Measurements from ENCODE around the gene ANTXR1.

ANTXR1 gene

GRCh38 chr2:69134306-69134945 is 121.4 kb downstream of the ANTXR1 start:
- DNase-seq (ENCODE audit: low read depth) = no peak

GRCh38 chr2:69138247-69138772 is 125.3 kb downstream of the ANTXR1 start:
- no peak for DNase-seq (ENCODE audit: low read depth)

GRCh38 chr2:69138793-69139459 is 125.9 kb downstream of the ANTXR1 start:
- DNase-seq (ENCODE audit: low read depth) = no peak

- no peak for DNase-seq (ENCODE audit: low read depth)
Measured at GRCh38 chr2:69139778-69140670, 127.0 kb downstream of the ANTXR1 start.

GRCh38 chr2:69141061-69141460 is 128.1 kb downstream of the ANTXR1 start:
- no peak for DNase-seq (ENCODE audit: low read depth)

- DNase-seq (ENCODE audit: low read depth) = no peak
Measured at GRCh38 chr2:69143748-69144360, 130.9 kb downstream of the ANTXR1 start.

GRCh38 chr2:69145204-69145603 is 132.2 kb downstream of the ANTXR1 start:
- no peak for DNase-seq (ENCODE audit: low read depth)

GRCh38 chr2:69147841-69148533 is 135.0 kb downstream of the ANTXR1 start:
- no peak for DNase-seq (ENCODE audit: low read depth)

GRCh38 chr2:69149631-69150215 is 136.7 kb downstream of the ANTXR1 start:
- no peak for DNase-seq (ENCODE audit: low read depth)

- DNase-seq (ENCODE audit: low read depth) = no peak
Measured at GRCh38 chr2:69151931-69152330, 139.0 kb downstream of the ANTXR1 start.

GRCh38 chr2:69152847-69153583 is 140.0 kb downstream of the ANTXR1 start:
- no peak for DNase-seq (ENCODE audit: low read depth)

- DNase-seq (ENCODE audit: low read depth) = no peak
Measured at GRCh38 chr2:69154106-69154505, 141.1 kb downstream of the ANTXR1 start.

- no peak for DNase-seq (ENCODE audit: low read depth)
Measured at GRCh38 chr2:69156624-69157023, 143.6 kb downstream of the ANTXR1 start.

- DNase-seq (ENCODE audit: low read depth) = no peak
Measured at GRCh38 chr2:69157441-69157840, 144.5 kb downstream of the ANTXR1 start.

- DNase-seq (ENCODE audit: low read depth) = no peak
Measured at GRCh38 chr2:69159986-69160385, 147.0 kb downstream of the ANTXR1 start.

GRCh38 chr2:69162057-69162456 is 149.1 kb downstream of the ANTXR1 start:
- no peak for DNase-seq (ENCODE audit: low read depth)

GRCh38 chr2:69163109-69163508 is 150.1 kb downstream of the ANTXR1 start:
- DNase-seq (ENCODE audit: low read depth) = no peak

GRCh38 chr2:69163556-69163955 is 150.6 kb downstream of the ANTXR1 start:
- DNase-seq (ENCODE audit: low read depth) = no peak

- no peak for DNase-seq (ENCODE audit: low read depth)
Measured at GRCh38 chr2:69164061-69164778, 151.2 kb downstream of the ANTXR1 start.
